Stimulated activated CD8-positive, alpha-beta memory T cell treated with anti-CD3 and anti-CD28 coated beads, Interleukin-4, amount 100 ng/mL, for 48 hours (primary cell): ENCODE data around the gene EEF1AKMT3.

Experiments used
- DNase-seq: peaks from one replicate; pipeline ENCODE4 v3.0.0-alpha.2; 2020

Gene EEF1AKMT3

GRCh38 chr12:57772429-57773322 is at the start of gene EEF1AKMT3:
EEF1AKMT3 (plus strand) TSS chr12:57772614; CDS start chr12:57772725, 111 bp downstream.
- no peak for DNase-seq

- DNase-seq = peak; percentile 18
Observed at GRCh38 chr12:57722716-57723629, 49.4 kb upstream of the EEF1AKMT3 start.

GRCh38 chr12:57723630-57723962 is 48.8 kb upstream of the EEF1AKMT3 start:
- no peak for DNase-seq

GRCh38 chr12:57724003-57724935 is 48.1 kb upstream of the EEF1AKMT3 start:
- peak; percentile 23 for DNase-seq

GRCh38 chr12:57724936-57725740 is 47.3 kb upstream of the EEF1AKMT3 start:
- DNase-seq = peak; percentile 21

GRCh38 chr12:57725851-57726150 is 46.6 kb upstream of the EEF1AKMT3 start:
- no peak for DNase-seq

- peak; percentile 52 for DNase-seq
Observed at GRCh38 chr12:57726151-57726883, 46.1 kb upstream of the EEF1AKMT3 start.

GRCh38 chr12:57726884-57727757 is 45.3 kb upstream of the EEF1AKMT3 start:
- peak; percentile 14 for DNase-seq

- peak; percentile 16 for DNase-seq
Observed at GRCh38 chr12:57727758-57728395, 44.5 kb upstream of the EEF1AKMT3 start.

- no peak for DNase-seq
Observed at GRCh38 chr12:57729321-57729844, 43.0 kb upstream of the EEF1AKMT3 start.

GRCh38 chr12:57730336-57731067 is 41.9 kb upstream of the EEF1AKMT3 start:
- DNase-seq = no peak

GRCh38 chr12:57731411-57732080 is 40.9 kb upstream of the EEF1AKMT3 start:
- no peak for DNase-seq

- DNase-seq = no peak
Observed at GRCh38 chr12:57732270-57732669, 40.1 kb upstream of the EEF1AKMT3 start.

- DNase-seq = no peak
Observed at GRCh38 chr12:57732726-57733593, 39.5 kb upstream of the EEF1AKMT3 start.

GRCh38 chr12:57733928-57734327 is 38.5 kb upstream of the EEF1AKMT3 start:
- no peak for DNase-seq

- no peak for DNase-seq
Observed at GRCh38 chr12:57734591-57734990, 37.8 kb upstream of the EEF1AKMT3 start.
